Heart left ventricle (tissue), 13 donors: ENCODE data around the gene RUNX1.

ENCODE experiments used
- POLR2A ChIP-seq, 2 donors: fragments of 450-650 bp; IDR thresholded peaks; one replicate each; pipeline ENCODE4 v1.6.1; 2017; ENCODE audit warnings: antibody characterized with exemption in 2 of 2, mild to moderate bottlenecking in 2 of 2, moderate library complexity in 2 of 2
- TF ChIP-seq, protein P1 (sequence below), 12 donors: fragments of 200-600 bp; sonication (generic) in 4 of 12; IDR thresholded peaks; one replicate each; pipeline versions ENCODE4 v1.5.0 to v1.8.0; 2018 to 2022; ENCODE audit warnings: antibody characterized with exemption in 12 of 12, mild to moderate bottlenecking in 5 of 12
- donor health status: ischemic (EF 13 %, LVEDD 7.1; RV severe dilation, severe dysfunction).
- donor health status: DM: no; HTN: yes; CAD: no.
- donor health status: DM: no; HTN: no; CAD: no.
- donor health status: ischemic (EF 25% LVEDD 6.9; RV normal size, moderate dysfunction).
- donor health status: ischemic (EF 25% LVEDD 5.7; RV mildly dilated, moderate dysfunction).
- donor health status: ischemic (EF 35%, LVEDD 5.7; RV mildly dilated, moderate dysfunction).
- donor health status: nonischemic (EF 11% LVEDD 7.7; RV severe dilation, severe dysfunction).
- donor health status: DM: yes; HTN: yes; CAD: no.
- donor health status: PGD.
- donor health status: ischemic (EF 29% LVEDD 5.4; RV normal size, mild dysfunction).
- donor health status: nonischemic (EF 23%, LVEDD 6.1; RV moderate dilation, normal function).

DNA sequence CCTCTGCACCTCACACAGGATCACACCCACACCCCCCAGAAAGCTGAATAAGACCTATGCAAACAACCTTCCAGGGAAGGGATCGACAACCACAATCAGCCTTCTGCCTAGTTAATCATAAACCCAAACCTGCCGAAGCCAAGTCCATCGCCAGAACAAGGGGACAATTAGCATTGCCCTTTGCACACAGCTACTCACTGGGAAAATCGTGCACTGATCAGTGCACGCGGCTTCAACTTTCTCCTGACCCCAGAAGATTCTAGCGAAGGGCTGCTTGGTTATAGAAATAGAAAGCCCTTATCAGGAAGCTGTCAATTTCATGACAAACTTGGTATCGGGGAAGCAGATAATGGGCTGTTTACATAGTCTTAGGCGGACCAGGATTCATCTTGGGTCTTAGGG is 29.5 kb downstream of the RUNX1 start:
- TF ChIP-seq POLR2A (IDR thresholded peaks at IDR 0.05), result no peak
- TF ChIP-seq, protein P1, sequence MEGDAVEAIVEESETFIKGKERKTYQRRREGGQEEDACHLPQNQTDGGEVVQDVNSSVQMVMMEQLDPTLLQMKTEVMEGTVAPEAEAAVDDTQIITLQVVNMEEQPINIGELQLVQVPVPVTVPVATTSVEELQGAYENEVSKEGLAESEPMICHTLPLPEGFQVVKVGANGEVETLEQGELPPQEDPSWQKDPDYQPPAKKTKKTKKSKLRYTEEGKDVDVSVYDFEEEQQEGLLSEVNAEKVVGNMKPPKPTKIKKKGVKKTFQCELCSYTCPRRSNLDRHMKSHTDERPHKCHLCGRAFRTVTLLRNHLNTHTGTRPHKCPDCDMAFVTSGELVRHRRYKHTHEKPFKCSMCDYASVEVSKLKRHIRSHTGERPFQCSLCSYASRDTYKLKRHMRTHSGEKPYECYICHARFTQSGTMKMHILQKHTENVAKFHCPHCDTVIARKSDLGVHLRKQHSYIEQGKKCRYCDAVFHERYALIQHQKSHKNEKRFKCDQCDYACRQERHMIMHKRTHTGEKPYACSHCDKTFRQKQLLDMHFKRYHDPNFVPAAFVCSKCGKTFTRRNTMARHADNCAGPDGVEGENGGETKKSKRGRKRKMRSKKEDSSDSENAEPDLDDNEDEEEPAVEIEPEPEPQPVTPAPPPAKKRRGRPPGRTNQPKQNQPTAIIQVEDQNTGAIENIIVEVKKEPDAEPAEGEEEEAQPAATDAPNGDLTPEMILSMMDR (IDR thresholded peaks at IDR 0.05), result no peak
